ENCODE results near the gene ASPSCR1.

- TF ChIP-seq CTCF (conservative IDR thresholded peaks at IDR 0.05; ENCODE audit: low read depth, low read length) (no peak), POLR2A (IDR thresholded peaks at IDR 0.05; ENCODE audit: low read depth, low read length) (no peak)
Observed at GRCh38 chr17:82031885-82032627, 54.6 kb downstream of the ASPSCR1 start.
